Prostate gland (tissue), 2 donors: ENCODE data around the gene GPR155.

Experiments used
- CTCF ChIP-seq, 4 experiments: fragments of 200-600 bp in 2 of 4; fragments of 450-650 bp in 2 of 4; sonication (generic) in 2 of 4; IDR thresholded peaks; 1 replicate in 3 of 4; 2 replicates in 1 of 4; pipeline ENCODE4 v1.5.1; 2016 to 2019; ENCODE audit warnings: antibody characterized with exemption in 4 of 4, mild to moderate bottlenecking in 2 of 4, moderate library complexity in 2 of 4
- POLR2A ChIP-seq: fragments of 450-650 bp; IDR thresholded peaks from one replicate; pipeline ENCODE4 v1.6.1; 2016; ENCODE audit warnings: antibody characterized with exemption, mild to moderate bottlenecking
- POLR2AphosphoS5 ChIP-seq: sonication (generic); formaldehyde crosslinking; IDR thresholded peaks from one replicate; pipeline ENCODE4 v1.6.1; 2017; ENCODE audit warnings: antibody characterized with exemption

- TF ChIP-seq CTCF (IDR thresholded peaks at IDR 0.05) (no peak), POLR2A (no peak), POLR2AphosphoS5 (no peak)
Observed at GRCh38 chr2:174446531-174446930, 40.3 kb downstream of the GPR155 start.
